HepG2 (cell line): Measurements from ENCODE around the gene B3GAT3. TPM values are rescaled to one million over a fixed set of nuclear protein-coding genes. Genes with fewer than 3 reads are reported as not detected.

Source experiments
- ATF7-NPFF ChIP-seq: sonication (generic); formaldehyde crosslinking; IDR thresholded peaks from 2 replicates; pipeline ENCODE4 v1.8.1; 2023; ENCODE audit warnings: mild to moderate bottlenecking, low read depth, missing genetic modification reagents, moderate library complexity
- CENPT ChIP-seq: sonication (generic); formaldehyde crosslinking; IDR thresholded peaks from 2 replicates; pipeline ENCODE4 v1.8.0; 2022; ENCODE audit warnings: low read depth, mild to moderate bottlenecking, moderate library complexity, missing genetic modification reagents
- MEF2D ChIP-seq: sonication (generic); formaldehyde crosslinking; IDR thresholded peaks from 2 replicates; pipeline ENCODE4 v1.5.1; 2020; ENCODE audit warnings: mild to moderate bottlenecking, missing genetic modification reagents
- MIER3 ChIP-seq: IDR thresholded peaks from 2 replicates; pipeline ENCODE4 v1.6.1; 2016; ENCODE audit warnings: missing compliant biosample characterization, borderline replicate concordance
- POLR2AphosphoS5 ChIP-seq: IDR thresholded peaks from 2 replicates; pipeline ENCODE4 v1.6.1; 2012; ENCODE audit warnings: low read depth, low read length
- TP53 ChIP-seq: sonication (generic); formaldehyde crosslinking; conservative IDR thresholded peaks from 2 replicates; pipeline ENCODE4 v1.4.0; 2020; ENCODE audit warnings: missing genetic modification reagents
- ZBTB20 ChIP-seq: sonication (generic); formaldehyde crosslinking; IDR thresholded peaks from 2 replicates; pipeline ENCODE4 v1.8.1; 2023; ENCODE audit warnings: missing genetic modification reagents, low read depth, mild to moderate bottlenecking, borderline replicate concordance
- ZNF547 ChIP-seq: sonication (generic); formaldehyde crosslinking; IDR thresholded peaks from 2 replicates; pipeline ENCODE4 v1.5.1; 2020; ENCODE audit warnings: mild to moderate bottlenecking, missing genetic modification reagents
- ZNF557 ChIP-seq: sonication (generic); formaldehyde crosslinking; IDR thresholded peaks from 2 replicates; pipeline ENCODE4 v1.4.0; 2020; ENCODE audit warnings: missing genetic modification reagents
- ZNF839 ChIP-seq: sonication (generic); formaldehyde crosslinking; IDR thresholded peaks from 2 replicates; pipeline ENCODE4 v1.4.0; 2020; ENCODE audit warnings: missing genetic modification reagents, mild to moderate bottlenecking, borderline replicate concordance
- ZSCAN30 ChIP-seq: sonication (generic); formaldehyde crosslinking; IDR thresholded peaks from 2 replicates; pipeline ENCODE4 v1.5.0; 2020; ENCODE audit warnings: mild to moderate bottlenecking, missing genetic modification reagents
- polyA plus RNA-seq, 8 experiments: library from polyadenylated mRNA; depleted of rRNA in 3 of 8; stranded (reverse) in 7 of 8; unstranded in 1 of 8; fragments of >200 nt; fragmentation: Illumina TruSeq in 4 of 8; extraction: Trizol in 4 of 8; gene quantifications; 2 replicates each; pipeline versions ENCODE4 v1.2.1 to v1.2.3, GENCODE V29; 2011 to 2016; ENCODE audit warnings: low read depth in 4 of 8, missing spikeins in 1 of 8, mixed read lengths in 1 of 8; ENCODE audit not compliant: insufficient read depth in 1 of 8
- total RNA-seq, 5 experiments: library from RNA; depleted of rRNA; stranded (reverse); fragments of >200 nt; fragmentation: Illumina TruSeq; extraction: Trizol; gene quantifications; 2 replicates each; pipeline ENCODE4 v1.2.3, GENCODE V29; 2016; ENCODE audit warnings: low read depth in 1 of 5
- TF ChIP-seq, protein P1 (sequence below): sonication (generic); formaldehyde crosslinking; IDR thresholded peaks from 2 replicates; pipeline ENCODE4 v1.4.0; 2020; ENCODE audit warnings: missing genetic modification reagents, borderline replicate concordance
- TF ChIP-seq, protein P2 (sequence below): IDR thresholded peaks from 2 replicates; pipeline ENCODE4 v1.6.1; 2016; ENCODE audit warnings: low read depth, missing genetic modification reagents, missing compliant biosample characterization
- TF ChIP-seq, protein P3 (sequence below), 2 experiments: sonication (generic) in 1 of 2; formaldehyde crosslinking in 1 of 2; IDR thresholded peaks; 2 replicates each; pipeline versions ENCODE4 v1.5.1 to v1.6.1; 2011 to 2020; ENCODE audit warnings: borderline replicate concordance in 1 of 2, low read depth in 1 of 2, low read length in 1 of 2, mild to moderate bottlenecking in 1 of 2, missing genetic modification reagents in 1 of 2, moderate library complexity in 1 of 2
- TF ChIP-seq, protein P4 (sequence below): sonication (generic); formaldehyde crosslinking; IDR thresholded peaks from 2 replicates; pipeline ENCODE4 v1.8.1; 2023; ENCODE audit warnings: missing genetic modification reagents, mild to moderate bottlenecking, borderline replicate concordance

B3GAT3 gene
- total and polyA plus RNA-seq, 2 of the 13 experiments (the other 11 are each of a cell fraction or from before 2014, with no cell fraction given), result 21.3 to 26.1 TPM

DNA sequence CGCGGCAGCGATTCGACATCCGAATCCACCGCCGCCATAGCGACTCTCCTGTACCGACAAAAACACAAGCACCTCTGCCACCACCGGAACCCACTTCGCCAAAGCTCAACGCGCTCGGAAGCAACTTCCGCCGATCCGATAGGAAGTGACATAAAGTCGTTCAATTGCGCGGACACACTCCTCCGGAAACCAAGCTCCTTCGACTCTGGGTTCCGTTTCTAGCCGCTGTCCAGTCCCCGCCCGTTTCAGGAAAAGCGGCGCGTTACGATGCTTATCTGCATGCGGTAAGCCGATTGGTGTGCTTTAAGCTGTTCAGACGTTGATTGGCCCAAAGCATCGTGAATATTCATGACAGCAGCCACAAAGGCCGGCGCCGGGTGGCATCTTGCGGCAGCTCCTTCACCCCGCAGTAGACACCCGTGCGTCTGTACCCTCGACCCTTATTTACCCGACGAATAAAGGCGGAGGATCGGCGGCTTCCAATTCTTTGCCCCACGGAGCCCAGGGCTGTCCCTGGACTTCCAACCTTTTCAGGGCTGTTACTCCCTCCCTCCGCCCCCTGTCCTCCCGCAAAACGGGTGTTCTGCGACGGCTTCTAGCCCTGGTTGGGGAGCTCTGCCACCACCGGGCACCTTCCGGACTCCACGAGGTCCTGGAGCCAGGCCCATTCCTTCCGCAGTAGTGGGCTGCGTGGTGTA, 30.2 kb downstream of the B3GAT3 start, which contains the start of gene TUT1 (continued):
- TF ChIP-seq, protein P1, sequence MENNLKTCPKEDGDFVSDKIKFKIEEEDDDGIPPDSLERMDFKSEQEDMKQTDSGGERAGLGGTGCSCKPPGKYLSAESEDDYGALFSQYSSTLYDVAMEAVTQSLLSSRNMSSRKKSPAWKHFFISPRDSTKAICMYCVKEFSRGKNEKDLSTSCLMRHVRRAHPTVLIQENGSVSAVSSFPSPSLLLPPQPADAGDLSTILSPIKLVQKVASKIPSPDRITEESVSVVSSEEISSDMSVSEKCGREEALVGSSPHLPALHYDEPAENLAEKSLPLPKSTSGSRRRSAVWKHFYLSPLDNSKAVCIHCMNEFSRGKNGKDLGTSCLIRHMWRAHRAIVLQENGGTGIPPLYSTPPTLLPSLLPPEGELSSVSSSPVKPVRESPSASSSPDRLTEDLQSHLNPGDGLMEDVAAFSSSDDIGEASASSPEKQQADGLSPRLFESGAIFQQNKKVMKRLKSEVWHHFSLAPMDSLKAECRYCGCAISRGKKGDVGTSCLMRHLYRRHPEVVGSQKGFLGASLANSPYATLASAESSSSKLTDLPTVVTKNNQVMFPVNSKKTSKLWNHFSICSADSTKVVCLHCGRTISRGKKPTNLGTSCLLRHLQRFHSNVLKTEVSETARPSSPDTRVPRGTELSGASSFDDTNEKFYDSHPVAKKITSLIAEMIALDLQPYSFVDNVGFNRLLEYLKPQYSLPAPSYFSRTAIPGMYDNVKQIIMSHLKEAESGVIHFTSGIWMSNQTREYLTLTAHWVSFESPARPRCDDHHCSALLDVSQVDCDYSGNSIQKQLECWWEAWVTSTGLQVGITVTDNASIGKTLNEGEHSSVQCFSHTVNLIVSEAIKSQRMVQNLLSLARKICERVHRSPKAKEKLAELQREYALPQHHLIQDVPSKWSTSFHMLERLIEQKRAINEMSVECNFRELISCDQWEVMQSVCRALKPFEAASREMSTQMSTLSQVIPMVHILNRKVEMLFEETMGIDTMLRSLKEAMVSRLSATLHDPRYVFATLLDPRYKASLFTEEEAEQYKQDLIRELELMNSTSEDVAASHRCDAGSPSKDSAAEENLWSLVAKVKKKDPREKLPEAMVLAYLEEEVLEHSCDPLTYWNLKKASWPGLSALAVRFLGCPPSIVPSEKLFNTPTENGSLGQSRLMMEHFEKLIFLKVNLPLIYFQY (CRISPR knock-in tag), result 0 out of 2 replicates have a peak, but pooled peaks have one; percentile 52
- 0 out of 2 replicates have a peak, but pooled peaks have one; percentile 30 for TF ChIP-seq ZNF839 (CRISPR knock-in tag)
- TF ChIP-seq, protein P2, sequence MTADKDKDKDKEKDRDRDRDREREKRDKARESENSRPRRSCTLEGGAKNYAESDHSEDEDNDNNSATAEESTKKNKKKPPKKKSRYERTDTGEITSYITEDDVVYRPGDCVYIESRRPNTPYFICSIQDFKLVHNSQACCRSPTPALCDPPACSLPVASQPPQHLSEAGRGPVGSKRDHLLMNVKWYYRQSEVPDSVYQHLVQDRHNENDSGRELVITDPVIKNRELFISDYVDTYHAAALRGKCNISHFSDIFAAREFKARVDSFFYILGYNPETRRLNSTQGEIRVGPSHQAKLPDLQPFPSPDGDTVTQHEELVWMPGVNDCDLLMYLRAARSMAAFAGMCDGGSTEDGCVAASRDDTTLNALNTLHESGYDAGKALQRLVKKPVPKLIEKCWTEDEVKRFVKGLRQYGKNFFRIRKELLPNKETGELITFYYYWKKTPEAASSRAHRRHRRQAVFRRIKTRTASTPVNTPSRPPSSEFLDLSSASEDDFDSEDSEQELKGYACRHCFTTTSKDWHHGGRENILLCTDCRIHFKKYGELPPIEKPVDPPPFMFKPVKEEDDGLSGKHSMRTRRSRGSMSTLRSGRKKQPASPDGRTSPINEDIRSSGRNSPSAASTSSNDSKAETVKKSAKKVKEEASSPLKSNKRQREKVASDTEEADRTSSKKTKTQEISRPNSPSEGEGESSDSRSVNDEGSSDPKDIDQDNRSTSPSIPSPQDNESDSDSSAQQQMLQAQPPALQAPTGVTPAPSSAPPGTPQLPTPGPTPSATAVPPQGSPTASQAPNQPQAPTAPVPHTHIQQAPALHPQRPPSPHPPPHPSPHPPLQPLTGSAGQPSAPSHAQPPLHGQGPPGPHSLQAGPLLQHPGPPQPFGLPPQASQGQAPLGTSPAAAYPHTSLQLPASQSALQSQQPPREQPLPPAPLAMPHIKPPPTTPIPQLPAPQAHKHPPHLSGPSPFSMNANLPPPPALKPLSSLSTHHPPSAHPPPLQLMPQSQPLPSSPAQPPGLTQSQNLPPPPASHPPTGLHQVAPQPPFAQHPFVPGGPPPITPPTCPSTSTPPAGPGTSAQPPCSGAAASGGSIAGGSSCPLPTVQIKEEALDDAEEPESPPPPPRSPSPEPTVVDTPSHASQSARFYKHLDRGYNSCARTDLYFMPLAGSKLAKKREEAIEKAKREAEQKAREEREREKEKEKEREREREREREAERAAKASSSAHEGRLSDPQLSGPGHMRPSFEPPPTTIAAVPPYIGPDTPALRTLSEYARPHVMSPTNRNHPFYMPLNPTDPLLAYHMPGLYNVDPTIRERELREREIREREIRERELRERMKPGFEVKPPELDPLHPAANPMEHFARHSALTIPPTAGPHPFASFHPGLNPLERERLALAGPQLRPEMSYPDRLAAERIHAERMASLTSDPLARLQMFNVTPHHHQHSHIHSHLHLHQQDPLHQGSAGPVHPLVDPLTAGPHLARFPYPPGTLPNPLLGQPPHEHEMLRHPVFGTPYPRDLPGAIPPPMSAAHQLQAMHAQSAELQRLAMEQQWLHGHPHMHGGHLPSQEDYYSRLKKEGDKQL, result 0 out of 2 replicates have a peak, but pooled peaks have one; percentile 18
- peak; percentile 90 for TF ChIP-seq MEF2D (CRISPR knock-in tag)
- TF ChIP-seq TP53, result 0 out of 2 replicates have a peak, but pooled peaks have one; percentile 22
- TF ChIP-seq, protein P3, sequence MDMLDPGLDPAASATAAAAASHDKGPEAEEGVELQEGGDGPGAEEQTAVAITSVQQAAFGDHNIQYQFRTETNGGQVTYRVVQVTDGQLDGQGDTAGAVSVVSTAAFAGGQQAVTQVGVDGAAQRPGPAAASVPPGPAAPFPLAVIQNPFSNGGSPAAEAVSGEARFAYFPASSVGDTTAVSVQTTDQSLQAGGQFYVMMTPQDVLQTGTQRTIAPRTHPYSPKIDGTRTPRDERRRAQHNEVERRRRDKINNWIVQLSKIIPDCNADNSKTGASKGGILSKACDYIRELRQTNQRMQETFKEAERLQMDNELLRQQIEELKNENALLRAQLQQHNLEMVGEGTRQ (IDR thresholded peaks at IDR 0.05; ENCODE audit: low read depth, low read length), result no peak
- TF ChIP-seq, protein P3 (CRISPR knock-in tag; IDR thresholded peaks at IDR 0.05; ENCODE audit: borderline replicate concordance), result no peak; the same call in 1 of the 2 replicates
- TF ChIP-seq ZSCAN30 (CRISPR knock-in tag), result no peak
- peak; percentile 93 for TF ChIP-seq ATF7-NPFF (CRISPR knock-in tag)
- no peak for TF ChIP-seq CENPT (CRISPR knock-in tag)
- TF ChIP-seq POLR2AphosphoS5, result peak; percentile 97
- 0 out of 2 replicates have a peak, but pooled peaks have one; percentile 22 for TF ChIP-seq ZNF547 (CRISPR knock-in tag)
- TF ChIP-seq ZBTB20, result peak; percentile 77
- TF ChIP-seq, protein P4, sequence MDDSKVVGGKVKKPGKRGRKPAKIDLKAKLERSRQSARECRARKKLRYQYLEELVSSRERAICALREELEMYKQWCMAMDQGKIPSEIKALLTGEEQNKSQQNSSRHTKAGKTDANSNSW (CRISPR knock-in tag), result no peak
- no peak for TF ChIP-seq ZNF557 (CRISPR knock-in tag)
- peak; percentile 94 for TF ChIP-seq MIER3 (CRISPR knock-in tag)
